Loucy (cell line): ENCODE results near the gene TLN1.

ENCODE experiments used
- H2AFZ ChIP-seq: fragments of 200-600 bp; sonication (generic); 2 replicates; pipeline ENCODE4 v1.6.0; 2016; ENCODE audit warnings: antibody characterized with exemption, mild to moderate bottlenecking, low read length, moderate library complexity
- H3F3A ChIP-seq: fragments of 200-600 bp; 2 replicates; pipeline ENCODE4 v1.6.0; 2016; ENCODE audit warnings: antibody characterized with exemption, low read depth, mild to moderate bottlenecking
- H3K27me3 ChIP-seq: fragments of 200-600 bp; sonication (generic); 2 replicates; pipeline ENCODE4 v1.6.1; 2014; ENCODE audit warnings: low read length, mild to moderate bottlenecking; ENCODE audit not compliant: insufficient read depth, poor library complexity, severe bottlenecking
- H3K36me3 ChIP-seq: fragments of 200-600 bp; sonication (generic); 2 replicates; pipeline ENCODE4 v1.6.1; 2016; ENCODE audit warnings: low read length; ENCODE audit not compliant: insufficient read depth
- H3K4me1 ChIP-seq: fragments of 200-600 bp; sonication (generic); 2 replicates; pipeline ENCODE4 v1.5.1; 2014; ENCODE audit warnings: low read length, mild to moderate bottlenecking; ENCODE audit not compliant: insufficient read depth, poor library complexity, severe bottlenecking
- H3K4me2 ChIP-seq: fragments of 200-600 bp; sonication (generic); 2 replicates; pipeline ENCODE4 v1.6.0; 2014; ENCODE audit warnings: antibody characterized with exemption, low read length, low read depth, mild to moderate bottlenecking; ENCODE audit not compliant: poor library complexity, severe bottlenecking
- H3K4me3 ChIP-seq: fragments of 200-600 bp; sonication (generic); 2 replicates; pipeline ENCODE4 v1.5.1; 2014; ENCODE audit warnings: low read length, mild to moderate bottlenecking, mixed read lengths; ENCODE audit not compliant: poor library complexity, severe bottlenecking
- H3K79me2 ChIP-seq: fragments of 200-600 bp; sonication (generic); 2 replicates; pipeline ENCODE4 v1.6.1; 2014; ENCODE audit warnings: low read length; ENCODE audit not compliant: insufficient read depth
- H3K9ac ChIP-seq: fragments of 200-600 bp; sonication (generic); 2 replicates; pipeline ENCODE4 v1.6.0; 2014; ENCODE audit warnings: mild to moderate bottlenecking, low read depth, low read length, moderate library complexity; ENCODE audit not compliant: poor library complexity, severe bottlenecking
- H3K9me2 ChIP-seq: fragments of 200-600 bp; sonication (generic); replicated peaks from 2 replicates; pipeline ENCODE4 v1.6.1; 2016; ENCODE audit warnings: low read depth, low read length, mixed read lengths
- H3K9me3 ChIP-seq: fragments of 200-600 bp; sonication (generic); 2 replicates; pipeline ENCODE4 v1.6.1; 2014; ENCODE audit warnings: mild to moderate bottlenecking, antibody characterized with exemption, low read length, low read depth; ENCODE audit not compliant: insufficient read depth
- H4K20me1 ChIP-seq: fragments of 200-600 bp; sonication (generic); 2 replicates; pipeline ENCODE4 v1.6.0; 2014; ENCODE audit warnings: antibody characterized with exemption, low read length, mild to moderate bottlenecking; ENCODE audit not compliant: insufficient read depth, poor library complexity, severe bottlenecking
- CTCF ChIP-seq: fragments of 200-600 bp; sonication (generic); conservative IDR thresholded peaks from 2 replicates; pipeline ENCODE4 v1.5.1; 2014; ENCODE audit warnings: mild to moderate bottlenecking, antibody characterized with exemption, low read length
- EZH2phosphoT487 ChIP-seq: fragments of 200-600 bp; IDR thresholded peaks from 2 replicates; pipeline ENCODE4 v1.6.1; 2018; ENCODE audit warnings: antibody characterized with exemption, mild to moderate bottlenecking, moderate library complexity, borderline replicate concordance

The TLN1 gene

GRCh38 chr9:35776018-35776417, 44.0 kb upstream of the TLN1 start:
- Histone ChIP-seq H3K27me3 (no peaks in the 10 kb centered on the region), H3K9me2 (no peaks in the 10 kb centered on the region), H3K36me3 (no peaks in the 10 kb centered on the region), H2AFZ (no peak overlapping the region), H3K4me1 (no peaks in the 10 kb centered on the region), H3K4me3 (no peak overlapping the region), H3K4me2 (no peak overlapping the region), H4K20me1 (no peaks in the 10 kb centered on the region), H3K79me2 (peaks cover 4% of the 10 kb centered on the region; the same call in 1 of the 2 replicates), H3K9ac (no peak overlapping the region), H3K9me3 (no peaks in the 10 kb centered on the region), H3F3A (no peaks in the 10 kb centered on the region)
- TF ChIP-seq EZH2phosphoT487 = no peak
- TF ChIP-seq CTCF = no peak

GRCh38 chr9:35774907-35775635, 43.1 kb upstream of the TLN1 start:
- Histone ChIP-seq H3F3A (no peaks in the 10 kb centered on the region), H3K36me3 (no peaks in the 10 kb centered on the region), H3K9ac (no peak overlapping the region), H3K4me3 (no peak overlapping the region), H3K27me3 (no peaks in the 10 kb centered on the region), H3K9me2 (no peaks in the 10 kb centered on the region), H4K20me1 (no peaks in the 10 kb centered on the region), H3K79me2 (peaks cover 13% of the 10 kb centered on the region), H3K4me2 (no peak overlapping the region), H2AFZ (no peak overlapping the region), H3K4me1 (no peaks in the 10 kb centered on the region), H3K9me3 (no peaks in the 10 kb centered on the region)
- TF ChIP-seq EZH2phosphoT487 = no peak
- TF ChIP-seq CTCF = no peak

- H3K9ac ChIP-seq = no peak overlapping the region
- H3K4me2 ChIP-seq = no peak overlapping the region
- peaks cover 31% of the 10 kb centered on the region for H3K79me2 ChIP-seq
- no peaks in the 10 kb centered on the region for H3F3A ChIP-seq
- no peak overlapping the region for H3K4me3 ChIP-seq
- no peaks in the 10 kb centered on the region for H3K4me1 ChIP-seq
- no peaks in the 10 kb centered on the region for H3K9me3 ChIP-seq
- no peaks in the 10 kb centered on the region for H3K27me3 ChIP-seq
- TF ChIP-seq CTCF (no peak), EZH2phosphoT487 (no peak)
- H3K36me3 ChIP-seq = no peaks in the 10 kb centered on the region
- H4K20me1 ChIP-seq = peaks cover 4% of the 10 kb centered on the region
- no peak overlapping the region for H2AFZ ChIP-seq
- no peaks in the 10 kb centered on the region for H3K9me2 ChIP-seq
These were observed 39.9 kb upstream of the TLN1 start for GRCh38 chr9:35771943-35772342.
